Epithelial cell of esophagus (primary cell): Measurements from ENCODE around the gene ZMYND12.

Source experiments
- DNase-seq: peaks from one replicate; pipeline ENCODE4 v3.0.0; 2010; ENCODE audit warnings: low read depth
- H3K4me3 ChIP-seq: 2 replicates; pipeline ENCODE4 v1.5.1; 2011; ENCODE audit warnings: mild to moderate bottlenecking, low read length, control low read depth
- CTCF ChIP-seq: IDR thresholded peaks from 2 replicates; pipeline ENCODE4 v1.5.1; 2011; ENCODE audit warnings: low read depth, mild to moderate bottlenecking, low read length, control low read depth, inconsistent platforms; ENCODE audit not compliant: insufficient read depth; ENCODE audit errors: missing control alignments

The ZMYND12 gene

GRCh38 chr1:42449256-42449655 lies 6.6 kb downstream of the ZMYND12 start:
- no peak overlapping the region for H3K4me3 ChIP-seq
- DNase-seq = no peak
- no peak for TF ChIP-seq CTCF

GRCh38 chr1:42442662-42443061 lies 13.2 kb downstream of the ZMYND12 start:
- DNase-seq = no peak
- no peak overlapping the region for H3K4me3 ChIP-seq
- no peak for TF ChIP-seq CTCF

DNA sequence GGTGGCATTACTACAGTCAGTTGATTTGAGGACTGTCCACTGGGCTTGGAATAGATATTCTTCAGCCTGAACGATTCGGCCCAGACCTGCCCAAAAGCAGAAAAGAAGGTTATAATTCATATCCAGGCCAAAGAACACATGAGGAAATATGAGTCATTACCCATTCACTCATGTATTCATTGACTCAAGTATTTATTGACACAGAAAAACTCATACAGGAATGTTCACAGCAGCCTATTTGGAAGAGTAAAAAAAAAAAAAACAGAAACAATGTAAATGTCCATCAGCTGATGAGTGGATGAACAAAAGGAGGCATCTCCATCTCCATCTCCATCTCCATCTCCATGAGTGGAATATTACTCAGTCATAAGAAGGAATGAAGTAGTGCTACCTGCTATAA lies 15.9 kb downstream of the ZMYND12 start:
- peak; percentile 88 for DNase-seq
- TF ChIP-seq CTCF = no peak
- no peak overlapping the region for H3K4me3 ChIP-seq

DNA sequence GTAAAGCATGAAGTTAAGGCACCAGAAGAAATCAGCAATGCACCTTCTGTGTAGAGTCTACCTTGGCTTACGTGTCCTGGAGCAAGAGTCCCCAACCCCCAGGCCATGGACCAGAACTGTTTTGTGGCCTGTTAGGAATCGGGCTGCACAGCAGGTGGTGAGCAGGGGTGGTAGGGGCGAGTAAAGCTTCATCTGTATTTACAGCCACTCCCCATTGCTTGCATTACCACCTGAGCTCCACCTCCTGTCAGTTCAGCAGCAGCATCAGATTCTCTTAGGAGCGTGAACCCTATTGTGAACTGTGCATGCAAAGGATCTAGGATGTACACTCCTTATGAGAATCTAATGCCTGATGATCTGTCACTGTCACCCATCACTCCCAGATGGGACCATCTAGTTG lies 21.5 kb downstream of the ZMYND12 start:
- TF ChIP-seq CTCF = no peak
- DNase-seq = no peak
- no peak overlapping the region for H3K4me3 ChIP-seq

DNA sequence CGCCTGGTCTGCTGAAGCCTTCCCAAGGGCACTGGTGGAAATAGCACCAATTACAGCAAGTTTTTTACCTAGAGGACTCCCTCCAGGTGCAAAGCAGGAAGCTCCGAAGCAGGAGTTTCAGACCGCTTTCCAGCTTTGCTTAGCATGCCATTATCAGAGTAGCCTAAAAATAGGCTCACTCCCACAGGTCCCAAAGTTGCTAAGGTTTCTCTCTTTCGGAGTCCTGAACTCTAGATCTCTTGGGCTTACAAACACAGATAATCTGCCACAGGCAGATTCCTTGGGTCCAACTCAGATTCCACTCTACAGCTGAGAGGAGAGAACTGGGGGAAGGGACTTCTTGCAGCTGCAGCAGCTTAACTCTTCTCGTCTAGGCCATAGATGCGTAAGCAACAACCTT lies 22.5 kb downstream of the ZMYND12 start:
- no peak for TF ChIP-seq CTCF
- no peak overlapping the region for H3K4me3 ChIP-seq
- DNase-seq = no peak

DNA sequence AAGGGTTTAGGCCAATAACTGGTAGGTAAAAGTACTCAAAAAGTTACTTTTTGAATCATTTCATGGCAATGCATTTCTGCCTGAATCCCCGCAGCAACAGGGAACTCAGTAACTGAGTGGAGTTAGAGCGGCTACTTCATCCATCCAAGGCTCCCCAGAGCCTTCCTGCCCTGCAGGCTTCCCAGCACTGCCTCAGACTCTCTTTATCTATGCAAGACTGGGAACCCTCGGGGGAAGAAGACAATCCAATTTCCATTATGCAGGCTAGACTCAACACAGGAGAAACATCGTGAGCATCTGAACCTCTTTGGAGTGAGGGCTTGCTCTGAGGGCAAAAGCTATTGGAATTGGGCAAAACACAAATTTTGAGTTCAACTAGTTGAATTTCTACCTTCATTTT lies 23.1 kb downstream of the ZMYND12 start:
- TF ChIP-seq CTCF = no peak
- H3K4me3 ChIP-seq = no peak overlapping the region
- no peak for DNase-seq

GRCh38 chr1:42431514-42431913 lies 24.3 kb downstream of the ZMYND12 start:
- no peak for TF ChIP-seq CTCF
- no peak for DNase-seq
- H3K4me3 ChIP-seq = no peak overlapping the region
